ENCODE data around the gene SCFD1.
A peak's percentile ranks its signal among the peaks of the same experiment; 100 is the strongest.
"Not testable (repeated sequence)": the region's sequence is repeated elsewhere in the genome, so short reads cannot be mapped to it uniquely, and the experiment has no call there.

The SCFD1 gene

GRCh38 chr14:30610787-30611343 is 11.3 kb upstream of the SCFD1 start:
- DNase-seq: peak; percentile 18

DNA sequence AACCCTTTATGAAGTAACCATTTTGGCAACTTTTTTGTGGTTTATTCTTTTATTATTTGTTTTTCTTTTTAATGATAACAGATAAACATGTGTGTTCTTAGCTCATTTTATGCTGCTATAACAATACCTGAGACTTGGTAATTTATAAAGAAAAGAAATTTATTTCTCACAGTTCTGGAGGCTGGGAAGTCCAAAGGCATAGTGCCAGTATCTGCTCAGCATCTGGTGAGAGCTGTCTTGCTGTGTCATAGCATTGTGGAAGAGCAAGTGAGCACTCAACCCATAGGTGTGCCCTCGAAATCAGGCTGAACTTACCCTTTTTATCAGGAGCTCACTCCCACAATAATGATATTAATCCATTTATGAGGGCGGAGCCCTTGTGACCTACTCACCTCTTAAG is 8.0 kb upstream of the SCFD1 start:
- no peak for DNase-seq

DNA sequence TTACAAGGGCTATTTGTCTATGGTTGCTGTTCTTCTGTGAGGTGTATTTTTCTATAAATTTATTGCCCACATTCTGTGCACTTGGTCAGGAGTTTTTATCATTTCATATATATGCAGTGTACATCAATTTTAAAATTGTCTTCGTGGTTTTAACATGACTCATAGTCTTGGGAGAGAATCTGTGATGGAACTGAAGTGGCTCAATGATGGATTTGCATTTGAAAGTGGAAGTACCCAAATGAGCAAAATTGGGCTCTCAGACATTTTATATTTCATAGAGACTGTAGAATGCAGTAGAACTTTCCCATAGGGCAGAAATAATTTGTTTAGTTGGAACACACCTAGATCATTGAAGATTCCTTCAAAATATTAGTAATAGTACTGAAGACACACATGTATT is 1.9 kb upstream of the SCFD1 start:
- DNase-seq: peak; percentile 8

- DNase-seq: no peak
Observed at GRCh38 chr14:30621354-30621939, 672 bp upstream of the SCFD1 start.

DNA sequence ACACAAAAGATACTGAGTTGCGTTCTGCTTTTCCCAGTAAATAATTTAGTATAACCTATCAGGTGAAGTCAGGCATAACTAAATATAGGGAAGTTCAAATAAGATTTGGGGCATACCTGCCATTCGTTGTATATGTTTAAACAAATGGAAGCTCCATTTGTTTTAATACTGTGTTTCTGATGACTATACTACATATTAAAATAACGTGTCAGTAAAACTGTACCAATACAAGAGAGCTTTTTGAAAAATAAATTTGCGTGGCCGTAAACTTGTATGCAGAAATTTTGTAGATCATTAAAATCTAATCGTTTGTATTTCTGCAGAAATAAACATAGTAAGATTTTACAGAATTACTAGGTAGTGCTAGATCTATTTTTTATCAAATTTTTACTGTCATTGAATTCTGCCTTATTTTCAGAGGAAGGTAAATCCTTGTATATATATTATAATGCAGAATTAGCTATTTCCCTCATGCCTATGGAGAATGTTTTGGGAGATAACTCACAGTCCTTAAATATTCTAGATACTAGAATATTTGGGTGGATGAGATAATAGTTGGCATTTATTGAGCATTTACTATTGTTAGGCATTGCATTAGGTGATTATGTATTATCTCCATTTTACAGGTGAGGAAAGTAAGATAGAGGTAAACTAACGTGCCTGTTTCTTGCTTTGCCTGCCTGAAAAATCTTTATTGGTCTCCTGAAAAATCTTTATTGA is 1.5 kb downstream of the SCFD1 start:
- no peak for DNase-seq

DNA sequence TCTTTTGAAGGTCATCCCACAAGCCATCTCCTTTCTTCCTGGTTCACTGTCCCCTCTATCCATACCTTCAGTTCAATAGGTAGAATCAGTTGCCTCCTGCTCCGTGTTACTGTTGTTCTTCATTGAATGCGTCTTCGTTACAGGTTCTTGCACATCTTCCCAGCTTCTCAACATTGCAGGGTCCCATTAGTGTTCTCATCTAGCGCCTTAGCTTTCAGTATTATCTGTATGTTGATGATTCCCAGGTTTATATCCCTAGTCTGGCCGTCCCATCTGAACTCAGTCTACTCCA is 2.0 kb downstream of the SCFD1 start:
- DNase-seq: no peak

DNA sequence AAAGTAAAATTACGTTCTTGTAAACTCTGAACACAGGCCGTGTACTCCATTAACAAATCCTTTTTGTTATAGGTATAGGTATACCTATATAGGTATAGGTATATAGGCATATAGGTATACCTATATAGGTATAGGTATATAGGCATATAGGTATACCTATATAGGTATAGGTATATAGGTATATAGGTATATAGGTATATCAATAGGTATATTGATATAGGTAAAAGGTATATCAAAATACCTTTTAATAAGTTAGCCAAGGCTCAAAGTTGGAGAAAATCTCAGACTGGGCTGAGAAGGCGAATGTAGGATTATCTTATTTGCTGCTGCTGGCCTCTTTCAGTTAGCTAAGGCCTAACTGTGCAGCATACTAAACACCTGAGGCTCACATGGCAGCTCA is 3.4 kb downstream of the SCFD1 start:
- DNase-seq: no peak

GRCh38 chr14:30629432-30629831 is 7.3 kb downstream of the SCFD1 start:
- not testable (repeated sequence) for DNase-seq

DNA sequence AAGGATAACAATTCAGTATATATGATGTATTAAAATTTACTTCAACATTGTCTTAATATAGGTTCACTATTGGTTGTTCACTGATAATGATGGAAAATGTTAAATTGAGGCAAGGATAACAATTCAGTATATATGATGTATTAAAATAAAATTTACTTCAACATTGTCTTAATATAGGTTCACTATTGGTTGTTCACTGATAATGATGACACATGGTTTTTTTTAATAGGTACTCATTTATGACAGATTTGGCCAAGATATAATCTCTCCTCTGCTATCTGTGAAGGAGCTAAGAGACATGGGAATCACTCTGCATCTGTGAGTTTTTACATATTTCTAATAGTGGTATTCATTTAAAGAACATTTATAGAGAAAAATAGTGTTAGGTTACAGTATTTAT is 8.1 kb downstream of the SCFD1 start:
- no peak for DNase-seq

GRCh38 chr14:30632730-30633129 is 10.6 kb downstream of the SCFD1 start:
- DNase-seq: no peak

GRCh38 chr14:30638926-30639325 is 16.8 kb downstream of the SCFD1 start:
- no peak for DNase-seq

- DNase-seq: no peak
Observed at GRCh38 chr14:30641207-30641606, 19.1 kb downstream of the SCFD1 start.

- DNase-seq: not testable (repeated sequence)
Observed at GRCh38 chr14:30644462-30644861, 22.3 kb downstream of the SCFD1 start.

DNA sequence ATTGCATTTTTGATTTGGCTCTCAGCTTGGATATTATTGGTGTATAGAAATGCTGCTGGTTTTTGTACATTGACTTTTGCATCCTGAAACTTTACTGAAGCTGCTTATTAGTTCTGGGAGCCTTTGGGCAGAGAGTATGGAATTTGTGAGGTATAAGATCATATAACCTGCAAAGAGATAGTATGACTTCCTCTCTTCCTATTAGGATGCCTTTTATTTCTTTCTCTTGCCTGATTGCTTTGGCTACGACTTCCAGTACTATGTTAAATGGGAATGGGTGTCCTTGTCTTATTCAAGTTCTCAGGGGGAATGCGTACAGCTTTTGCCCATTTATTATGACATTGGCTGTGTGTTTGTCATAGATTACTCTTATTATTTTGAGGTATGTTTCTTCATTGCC is 23.5 kb downstream of the SCFD1 start:
- DNase-seq: no peak

DNA sequence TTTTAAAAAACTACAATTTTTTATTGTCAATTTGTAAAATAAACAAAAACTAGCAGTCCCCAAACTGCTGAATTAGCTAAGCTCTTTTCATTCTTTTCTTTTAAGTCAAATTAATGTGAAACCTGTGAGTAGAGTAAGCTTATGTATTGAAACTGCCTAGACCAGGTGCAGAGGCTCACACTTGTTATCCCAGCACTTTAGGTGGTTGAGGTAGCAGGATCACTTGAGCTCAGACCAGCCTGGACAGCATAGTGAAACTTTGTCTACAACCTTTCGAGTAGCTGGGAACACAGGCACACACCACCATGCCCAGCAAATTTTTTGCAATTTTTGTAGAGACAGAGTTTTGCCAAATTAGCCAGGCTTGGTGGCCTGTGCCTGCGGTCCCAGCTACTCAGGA is 26.4 kb downstream of the SCFD1 start:
- no peak for DNase-seq

- no peak for DNase-seq
Observed at GRCh38 chr14:30651937-30652336, 29.8 kb downstream of the SCFD1 start.

- no peak for DNase-seq
Observed at GRCh38 chr14:30655124-30655523, 33.0 kb downstream of the SCFD1 start.

GRCh38 chr14:30655658-30656057 is 33.5 kb downstream of the SCFD1 start:
- DNase-seq: no peak

DNA sequence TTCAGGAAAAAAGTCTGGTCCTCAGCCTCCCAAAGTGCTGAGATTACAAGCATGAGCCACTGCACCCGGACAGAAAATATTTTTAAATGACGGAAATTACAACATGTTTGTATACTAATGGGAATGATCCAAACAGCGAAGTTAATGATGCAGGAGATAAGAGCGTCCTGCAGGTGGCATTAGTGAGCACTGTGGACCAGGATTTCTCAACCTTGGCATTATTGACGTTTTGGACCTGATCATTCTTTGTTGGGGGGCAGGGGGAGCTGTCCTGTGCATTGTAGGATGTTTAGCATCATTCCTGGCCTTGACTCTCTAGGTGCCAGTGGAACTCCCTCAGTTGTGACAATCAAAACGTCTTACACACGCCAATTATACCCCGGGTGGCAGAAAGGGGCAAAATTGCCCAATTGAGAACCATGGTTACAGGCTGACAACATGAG is 34.1 kb downstream of the SCFD1 start:
- no peak for DNase-seq

GRCh38 chr14:30657050-30657449 is 34.9 kb downstream of the SCFD1 start:
- no peak for DNase-seq

DNA sequence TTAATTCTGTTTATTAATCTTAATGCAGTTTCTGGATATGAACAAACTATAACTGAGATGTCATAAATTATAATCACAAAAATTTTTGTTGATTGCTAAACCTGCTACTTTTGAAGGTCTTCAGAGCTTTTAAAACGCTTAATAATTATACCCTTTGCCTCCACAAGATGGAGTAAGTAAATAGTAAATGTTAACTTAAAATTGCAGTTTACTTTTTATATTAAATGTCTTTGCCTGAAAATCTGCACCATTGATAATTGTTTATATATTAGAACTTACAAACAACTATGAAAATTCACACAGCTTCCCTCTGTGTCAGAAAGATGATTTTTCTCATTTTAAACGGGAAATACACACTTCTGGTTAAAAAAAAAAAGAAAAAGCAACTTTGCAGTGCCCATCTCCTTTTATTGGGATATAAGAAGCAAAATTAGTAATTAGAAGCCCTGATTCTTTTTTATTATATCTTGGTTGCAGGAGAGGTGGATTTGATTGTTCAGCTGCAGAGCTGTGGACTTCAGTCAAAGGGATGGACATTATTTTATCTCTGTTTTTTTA is 35.6 kb downstream of the SCFD1 start:
- no peak for DNase-seq

DNA sequence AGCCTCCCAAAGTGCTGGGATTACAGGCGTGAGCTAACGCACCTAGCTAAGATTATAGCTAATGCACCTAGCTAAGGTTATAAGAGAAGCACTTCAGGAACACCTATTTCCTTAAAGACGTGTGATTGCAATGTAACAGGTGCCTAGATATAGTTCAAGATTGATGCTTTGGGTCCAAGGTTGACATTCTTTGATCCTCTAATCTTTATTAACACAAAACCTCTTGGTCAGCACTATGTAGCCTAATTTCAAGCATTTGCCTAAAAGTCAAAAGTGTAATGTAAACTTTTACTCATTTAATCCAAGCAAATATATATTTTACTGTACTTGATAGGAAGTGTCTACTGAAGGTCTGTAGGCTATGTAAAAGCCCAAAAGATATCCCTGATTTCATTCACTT is 36.5 kb downstream of the SCFD1 start:
- DNase-seq: no peak

GRCh38 chr14:30669594-30669993 is 47.5 kb downstream of the SCFD1 start:
- no peak for DNase-seq

DNA sequence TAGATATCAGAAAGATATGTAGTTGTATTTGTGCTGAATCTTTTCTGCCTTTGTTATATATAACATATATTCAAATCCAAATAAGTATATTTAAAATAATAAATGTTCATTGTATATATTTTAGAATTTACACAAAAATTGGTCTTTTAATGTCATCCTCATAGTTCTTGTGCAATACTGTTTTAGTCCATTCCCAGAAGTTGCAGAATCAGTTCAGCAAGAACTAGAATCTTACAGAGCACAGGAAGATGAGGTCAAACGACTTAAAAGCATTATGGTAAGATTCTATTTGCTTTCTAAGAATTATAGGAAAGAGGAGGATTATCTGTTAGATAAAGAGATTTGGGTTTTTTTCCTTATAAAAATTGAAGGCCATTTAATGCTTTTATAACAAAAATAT is 51.0 kb downstream of the SCFD1 start:
- DNase-seq: no peak

Data from amniotic stem cell (primary cell).